Hepatocyte (in vitro differentiated cells): ENCODE measurements around the gene ICE1. TPM values are rescaled to one million over a fixed set of nuclear protein-coding genes. Genes with fewer than 3 reads are reported as not detected.
"Not testable (repeated sequence)": the region's sequence is repeated elsewhere in the genome, so short reads cannot be mapped to it uniquely, and the experiment has no call there.

Source experiments
- DNase-seq: peaks from one replicate; pipeline ENCODE4 v3.0.0-alpha.2; 2016; ENCODE audit warnings: low spot score
- H2AFZ ChIP-seq: fragments of 200-600 bp; sonication (generic); 2 replicates; pipeline ENCODE4 v1.6.0; 2016; ENCODE audit warnings: antibody characterized with exemption, mild to moderate bottlenecking
- H3K27ac ChIP-seq: fragments of 200-600 bp; sonication (generic); 2 replicates; pipeline ENCODE4 v1.5.1; 2016; ENCODE audit warnings: mild to moderate bottlenecking
- H3K27me3 ChIP-seq: fragments of 200-600 bp; sonication (generic); 2 replicates; pipeline ENCODE4 v1.6.1; 2016
- H3K36me3 ChIP-seq: fragments of 200-600 bp; sonication (generic); replicated peaks from 2 replicates; pipeline ENCODE4 v1.5.1; 2016; ENCODE audit warnings: low read depth; ENCODE audit not compliant: insufficient read depth
- H3K4me1 ChIP-seq: fragments of 200-600 bp; sonication (generic); 2 replicates; pipeline ENCODE4 v1.5.1; 2016; ENCODE audit warnings: mild to moderate bottlenecking, moderate library complexity; ENCODE audit not compliant: insufficient read depth
- H3K4me2 ChIP-seq: fragments of 200-600 bp; sonication (generic); 2 replicates; pipeline ENCODE4 v1.6.0; 2016
- H3K4me3 ChIP-seq: fragments of 200-600 bp; sonication (generic); 2 replicates; pipeline ENCODE4 v1.5.1; 2016; ENCODE audit warnings: mild to moderate bottlenecking
- H3K79me2 ChIP-seq: fragments of 200-600 bp; sonication (generic); 2 replicates; pipeline ENCODE4 v1.6.0; 2017; ENCODE audit warnings: mild to moderate bottlenecking
- H3K9me2 ChIP-seq: fragments of 200-600 bp; sonication (generic); replicated peaks from 2 replicates; pipeline ENCODE4 v1.6.0; 2017; ENCODE audit warnings: mild to moderate bottlenecking; ENCODE audit not compliant: insufficient read depth
- H3K9me3 ChIP-seq: fragments of 200-600 bp; sonication (generic); 2 replicates; pipeline ENCODE4 v1.5.1; 2016; ENCODE audit warnings: low read depth, mild to moderate bottlenecking
- H4K20me1 ChIP-seq: fragments of 200-600 bp; sonication (generic); 2 replicates; pipeline ENCODE4 v1.6.0; 2016; ENCODE audit warnings: mild to moderate bottlenecking; ENCODE audit not compliant: insufficient read depth, poor library complexity, severe bottlenecking
- CTCF ChIP-seq: fragments of 200-600 bp; sonication (generic); IDR thresholded peaks from 2 replicates; pipeline ENCODE4 v1.5.1; 2016; ENCODE audit warnings: antibody characterized with exemption, mild to moderate bottlenecking; ENCODE audit not compliant: poor library complexity
- EZH2 ChIP-seq: fragments of 200-600 bp; sonication (generic); IDR thresholded peaks from 2 replicates; pipeline ENCODE4 v1.6.1; 2016; ENCODE audit warnings: antibody characterized with exemption, mild to moderate bottlenecking, borderline replicate concordance
- EZH2phosphoT487 ChIP-seq: fragments of 200-600 bp; sonication (generic); IDR thresholded peaks from one replicate; pipeline ENCODE4 v1.6.1; 2018; ENCODE audit warnings: antibody characterized with exemption, mild to moderate bottlenecking, low read depth, moderate library complexity; ENCODE audit not compliant: unreplicated experiment, severe bottlenecking
- WGBS: methylation state at CpG from one replicate; pipeline ENCODE4 v1.1.6; 2016; ENCODE audit warnings: low lambda C conversion rate; ENCODE audit errors: missing lambda C conversion rate; 5-methylcytosine and 5-hydroxymethylcytosine counted together
- polyA plus RNA-seq: library from polyadenylated mRNA; unstranded; fragments of >200 nt; fragmentation: Nextera tagmentation; extraction: Ambion mirVana; gene quantifications from 2 replicates; pipeline ENCODE4 v1.2.1, GENCODE V29; 2016
- total RNA-seq: library from RNA; depleted of rRNA; stranded (reverse); fragments of >200 nt; gene quantifications from 2 replicates; pipeline ENCODE4 v1.2.3, GENCODE V29; 2014

ICE1 gene
- total and polyA plus RNA-seq, 2 experiments from 2014 or later, result 9.5 to 26.5 TPM

- Histone ChIP-seq H3K9me3 (no peaks in the 10 kb centered on the region), H4K20me1 (no peaks in the 10 kb centered on the region), H3K4me1 (no peaks in the 10 kb centered on the region), H3K4me2 (no peak overlapping the region), H3K79me2 (no peaks in the 10 kb centered on the region), H3K27me3 (no peaks in the 10 kb centered on the region), H3K4me3 (no peak overlapping the region), H3K36me3 (no peaks in the 10 kb centered on the region), H2AFZ (no peak overlapping the region), H3K27ac (no peak overlapping the region), H3K9me2 (no peaks in the 10 kb centered on the region)
- WGBS, result 92% methylated on average over 2 of the region's 2 CpGs
- no peak for DNase-seq
- TF ChIP-seq EZH2, result no peak
- TF ChIP-seq CTCF, result no peak
- no peak for TF ChIP-seq EZH2phosphoT487
Observed at GRCh38 chr5:5508391-5508790, 85.9 kb downstream of the ICE1 start.

GRCh38 chr5:5511904-5512416 lies 89.5 kb downstream of the ICE1 start:
- Histone ChIP-seq H3K36me3 (no peaks in the 10 kb centered on the region), H3K4me3 (no peak overlapping the region), H3K4me2 (no peak overlapping the region), H3K4me1 (no peaks in the 10 kb centered on the region), H3K9me2 (no peaks in the 10 kb centered on the region), H3K79me2 (no peaks in the 10 kb centered on the region), H3K27ac (no peak overlapping the region), H3K9me3 (no peaks in the 10 kb centered on the region), H3K27me3 (no peaks in the 10 kb centered on the region), H2AFZ (no peak overlapping the region), H4K20me1 (no peaks in the 10 kb centered on the region)
- 92% methylated on average over 11 of the region's 11 CpGs for WGBS
- TF ChIP-seq CTCF (no peak), EZH2phosphoT487 (no peak), EZH2 (no peak)
- DNase-seq, result no peak

GRCh38 chr5:5512543-5512942 lies 90.1 kb downstream of the ICE1 start:
- no peak for TF ChIP-seq CTCF
- no peak for TF ChIP-seq EZH2phosphoT487
- no peak for TF ChIP-seq EZH2
- Histone ChIP-seq H3K9me3 (no peaks in the 10 kb centered on the region), H3K9me2 (no peaks in the 10 kb centered on the region), H3K36me3 (no peaks in the 10 kb centered on the region), H3K27ac (no peak overlapping the region), H4K20me1 (no peaks in the 10 kb centered on the region), H3K4me3 (no peak overlapping the region), H3K4me1 (no peaks in the 10 kb centered on the region), H3K79me2 (no peaks in the 10 kb centered on the region), H2AFZ (no peak overlapping the region), H3K27me3 (no peaks in the 10 kb centered on the region), H3K4me2 (no peak overlapping the region)
- no peak for DNase-seq
- WGBS, result 79% methylated on average over 4 of the region's 4 CpGs

- H3K27me3 ChIP-seq, H3K79me2 ChIP-seq, H3K9me3 ChIP-seq, H3K4me2 ChIP-seq, H3K36me3 ChIP-seq, H4K20me1 ChIP-seq, DNase-seq, H3K9me2 ChIP-seq, H2AFZ ChIP-seq, H3K4me3 ChIP-seq, H3K27ac ChIP-seq, H3K4me1 ChIP-seq: not testable (repeated sequence)
- 81% methylated on average over 4 of the region's 4 CpGs for WGBS
Observed at GRCh38 chr5:5520622-5521021, 98.1 kb downstream of the ICE1 start.
